Pons (tissue), 1 donor: Measurements from ENCODE around the gene DNAJC5.
"Not testable (repeated sequence)": the region's sequence is repeated elsewhere in the genome, so short reads cannot be mapped to it uniquely, and the experiment has no call there.

Experiments used
- DNase-seq: peaks from one replicate; pipeline ENCODE4 v3.0.0-alpha.2; 2016; ENCODE audit warnings: low spot score

DNAJC5 gene, protein sequence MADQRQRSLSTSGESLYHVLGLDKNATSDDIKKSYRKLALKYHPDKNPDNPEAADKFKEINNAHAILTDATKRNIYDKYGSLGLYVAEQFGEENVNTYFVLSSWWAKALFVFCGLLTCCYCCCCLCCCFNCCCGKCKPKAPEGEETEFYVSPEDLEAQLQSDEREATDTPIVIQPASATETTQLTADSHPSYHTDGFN

DNA sequence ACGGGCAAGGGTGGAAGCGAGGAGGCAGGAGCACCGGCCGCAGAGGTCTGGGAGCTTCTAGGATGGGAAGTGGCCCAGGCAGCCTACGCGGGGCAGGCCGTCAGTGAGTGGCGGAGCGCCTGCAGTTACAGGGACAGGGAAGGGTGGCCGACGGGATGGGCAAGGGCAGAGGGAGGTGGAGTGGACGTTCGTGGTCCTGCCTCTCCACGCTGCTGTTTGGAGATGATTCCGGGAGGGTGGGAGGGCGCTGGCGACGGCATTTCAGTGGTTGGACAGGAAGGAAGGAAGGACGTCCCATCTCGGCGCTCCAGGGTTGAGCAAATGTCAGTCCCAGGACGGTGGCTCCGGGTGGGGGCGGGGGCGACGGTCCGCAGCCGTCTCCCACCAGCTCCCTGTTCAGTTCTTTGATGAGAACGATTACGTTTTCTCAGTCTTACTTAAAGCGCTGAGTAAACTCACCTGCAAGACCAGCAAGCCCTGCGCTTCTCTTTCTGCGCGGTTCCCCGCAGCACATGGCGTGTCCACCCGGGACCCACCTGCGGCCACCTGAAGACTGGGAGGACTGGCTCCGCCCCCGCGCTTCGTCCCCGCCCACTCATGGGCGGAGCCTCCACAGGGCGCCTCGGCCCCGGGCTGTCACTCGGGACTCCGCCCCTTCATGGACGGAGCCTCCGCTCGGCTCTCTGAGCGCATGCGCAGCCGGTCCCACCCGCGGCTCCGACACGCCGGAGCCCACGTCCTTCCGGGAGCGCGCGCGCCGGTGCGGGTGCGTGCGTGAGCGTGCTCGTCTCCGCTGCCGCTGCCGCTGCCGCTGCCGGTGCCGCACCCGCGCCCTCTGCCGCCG, at the start of gene DNAJC5:
Gene DNAJC5 (plus strand): TSS at position 769 of the 844 bp plus-strand sequence. CDS start 33,220 bp downstream, outside the sequence.
- DNase-seq, result peak; percentile 96

GRCh38 chr20:63846128-63846771, 48.7 kb upstream of the DNAJC5 start:
- DNase-seq, result no peak

DNA sequence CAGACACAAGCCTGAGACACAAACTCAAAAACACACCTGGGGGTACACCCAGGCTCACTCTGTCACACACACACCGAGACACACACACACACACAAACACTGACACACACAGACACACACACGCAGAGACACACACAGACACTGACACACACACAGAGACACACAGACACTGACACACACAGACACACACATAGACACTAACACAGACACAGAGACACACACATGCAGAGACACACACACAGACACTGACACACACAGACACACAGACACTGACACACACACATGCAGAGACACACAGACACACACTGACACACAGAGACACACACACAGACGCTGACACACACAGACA, 48.1 kb upstream of the DNAJC5 start:
- DNase-seq, result no peak

- DNase-seq, result no peak
Observed at GRCh38 chr20:63847237-63848002, 47.5 kb upstream of the DNAJC5 start.

- DNase-seq, result no peak
Observed at GRCh38 chr20:63848003-63848911, 46.7 kb upstream of the DNAJC5 start.

DNA sequence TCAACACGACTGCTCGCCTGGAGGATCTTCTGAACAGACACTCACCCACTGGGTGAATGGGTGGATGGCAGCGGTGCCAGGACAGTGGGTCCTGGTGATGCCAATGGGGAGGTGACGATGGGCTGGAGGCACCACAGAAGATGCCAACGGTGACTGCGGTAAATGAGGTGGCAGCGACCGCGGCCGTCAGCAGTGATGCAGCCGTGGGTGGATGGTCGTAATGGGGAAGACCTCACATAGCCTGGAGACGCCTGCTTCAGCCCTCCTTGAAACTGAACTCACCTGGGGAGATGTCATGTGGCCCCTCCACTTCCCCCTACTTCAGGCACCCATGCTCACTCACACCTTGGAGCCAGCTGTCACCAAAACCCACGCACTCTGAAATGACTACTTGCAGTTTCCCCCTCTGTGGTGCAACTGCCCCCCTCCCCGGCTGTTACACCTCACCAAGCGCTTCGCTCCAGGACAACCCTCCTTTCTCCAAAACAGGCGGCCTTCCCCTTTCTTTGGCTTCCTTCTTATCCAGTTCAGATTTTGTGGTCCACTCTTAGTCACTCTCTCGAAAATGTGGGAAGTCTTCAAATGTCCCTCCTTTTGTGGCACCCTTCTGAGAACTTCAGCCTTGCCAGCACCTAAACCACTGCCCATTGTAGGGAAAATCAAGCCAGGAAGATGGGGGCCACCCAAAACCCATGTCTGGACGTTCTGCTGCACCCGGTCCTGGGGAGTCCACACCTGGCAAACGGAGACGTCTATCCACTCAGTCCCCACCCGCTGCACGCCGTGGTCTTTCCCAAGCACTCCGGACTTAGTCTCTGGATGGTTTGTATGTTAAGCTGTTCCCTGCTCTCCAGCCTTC, 44.0 kb upstream of the DNAJC5 start:
- no peak for DNase-seq

DNA sequence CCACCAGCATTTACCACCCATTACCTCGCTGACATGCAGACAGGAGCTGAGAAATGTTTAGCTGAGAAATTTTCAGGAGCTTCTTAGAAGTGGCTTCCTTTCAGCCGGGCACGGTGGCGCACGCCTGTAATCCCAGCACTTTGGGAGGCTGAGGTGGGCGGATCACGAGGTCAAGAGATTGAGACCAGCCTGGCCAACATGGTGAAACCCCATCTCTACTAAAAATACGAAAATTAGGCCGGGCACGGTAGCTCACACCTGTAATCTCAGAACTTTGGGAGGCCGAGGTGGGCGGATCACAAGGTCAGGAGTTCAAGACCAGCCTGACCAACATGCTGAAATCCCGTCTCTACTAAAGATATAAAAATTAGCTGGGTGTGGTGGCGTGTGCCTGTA, 43.4 kb upstream of the DNAJC5 start:
- DNase-seq, result not testable (repeated sequence)

DNA sequence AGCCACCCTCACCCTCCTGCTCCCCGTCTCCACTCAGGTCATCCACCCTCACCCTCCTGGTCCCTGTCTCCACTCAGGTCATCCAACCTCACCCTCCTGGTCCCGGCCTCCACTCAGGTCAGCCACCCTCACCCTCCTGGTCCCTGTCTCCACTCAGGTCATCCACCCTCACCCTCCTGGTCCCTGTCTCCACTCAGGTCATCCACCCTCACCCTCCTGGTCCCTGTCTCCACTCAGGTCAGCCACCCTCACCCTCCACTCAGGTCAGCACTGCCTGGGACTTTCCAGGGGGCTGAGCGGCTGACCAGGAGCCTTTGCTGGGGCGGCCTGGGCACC, 41.2 kb upstream of the DNAJC5 start:
- DNase-seq, result not testable (repeated sequence)

DNA sequence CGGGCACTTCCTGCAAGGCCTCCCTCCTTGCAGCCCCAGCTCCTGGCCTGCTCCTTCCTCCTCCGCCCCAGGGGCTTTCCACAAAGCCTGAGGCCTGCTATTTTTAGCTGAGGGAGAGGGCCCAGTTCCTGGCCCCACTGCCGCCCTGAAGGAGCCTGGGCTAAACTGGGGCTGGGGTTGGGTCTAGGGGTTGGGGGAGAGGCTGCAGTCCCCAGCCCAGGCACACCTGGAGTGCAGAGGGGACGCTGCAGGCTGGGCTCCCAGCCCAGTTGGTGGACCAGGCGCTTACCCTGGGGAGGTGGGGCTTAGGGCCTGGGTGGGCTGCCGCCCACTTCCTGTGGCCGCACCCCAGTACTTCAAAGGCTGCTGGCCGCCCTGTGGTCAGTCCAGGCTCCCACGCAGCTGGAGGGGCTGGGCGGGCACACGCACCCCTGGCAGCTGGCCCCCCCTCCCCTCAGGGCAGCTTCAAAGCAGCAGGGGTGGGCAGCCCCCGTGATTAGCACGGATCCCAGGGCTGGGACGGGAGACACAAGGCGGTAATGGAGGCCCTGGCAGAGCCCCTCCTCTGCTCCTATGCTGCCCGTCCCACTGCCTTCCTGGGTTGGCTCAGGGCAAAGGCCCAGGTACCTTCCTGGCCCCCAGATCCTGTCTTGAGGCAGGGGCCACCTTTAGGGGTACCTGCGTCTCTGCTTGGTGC, 40.7 kb upstream of the DNAJC5 start:
- DNase-seq, result peak; percentile 32

DNA sequence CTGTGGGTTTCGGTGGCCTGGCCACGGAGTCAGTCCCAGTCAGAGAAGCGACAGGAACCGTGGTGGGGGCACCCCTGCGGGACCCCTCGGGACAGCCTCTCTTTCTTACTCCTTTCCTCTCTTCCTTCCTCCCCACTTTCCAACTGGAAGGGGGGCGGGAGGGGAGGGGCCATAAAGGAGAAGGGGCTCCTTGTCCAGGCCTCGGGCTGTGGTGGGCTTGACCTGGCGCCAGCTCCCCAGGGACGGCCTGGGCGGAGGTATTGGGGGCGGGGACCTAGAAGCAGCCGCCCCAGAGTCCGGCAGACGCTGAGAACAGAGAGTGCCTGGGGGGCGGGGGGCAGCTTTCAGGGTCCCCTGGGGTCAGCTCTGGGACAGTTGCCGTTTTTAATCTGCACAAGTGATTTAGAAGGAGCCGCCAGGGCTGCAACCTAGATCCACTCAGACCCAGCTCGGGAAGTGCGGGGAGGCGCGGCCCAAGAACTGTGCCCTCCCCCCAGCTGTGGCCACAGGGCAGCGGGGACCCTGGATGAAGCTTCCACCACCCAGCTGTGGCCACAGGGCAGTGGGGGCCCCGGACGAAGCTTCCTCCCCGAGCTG, 40.1 kb upstream of the DNAJC5 start:
- DNase-seq, result no peak

GRCh38 chr20:63855363-63856097, 39.4 kb upstream of the DNAJC5 start:
- DNase-seq, result no peak

DNA sequence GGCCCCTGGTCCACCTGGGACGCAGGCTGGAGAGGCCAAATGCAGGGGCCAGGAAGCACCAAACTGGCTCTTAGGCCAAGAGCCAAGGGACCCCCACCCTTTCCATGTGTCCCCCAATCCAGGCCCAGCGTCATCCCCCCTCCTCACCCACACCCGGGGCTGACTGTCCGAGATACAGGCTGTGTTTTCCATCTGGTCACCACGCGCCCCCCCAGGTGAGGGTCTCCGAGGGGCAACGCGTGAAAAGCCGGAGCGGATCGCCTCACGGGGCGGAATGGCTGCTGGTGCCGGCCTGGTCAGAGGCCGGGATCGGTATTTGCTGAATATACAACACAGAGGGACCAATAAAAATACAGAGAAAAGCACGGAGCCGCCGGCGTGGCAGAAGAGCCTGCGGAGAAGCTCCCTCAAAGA, 38.8 kb upstream of the DNAJC5 start:
- DNase-seq, result no peak

- no peak for DNase-seq
Observed at GRCh38 chr20:63857764-63858392, 37.0 kb upstream of the DNAJC5 start.

GRCh38 chr20:63858393-63859165, 36.3 kb upstream of the DNAJC5 start:
- no peak for DNase-seq

DNA sequence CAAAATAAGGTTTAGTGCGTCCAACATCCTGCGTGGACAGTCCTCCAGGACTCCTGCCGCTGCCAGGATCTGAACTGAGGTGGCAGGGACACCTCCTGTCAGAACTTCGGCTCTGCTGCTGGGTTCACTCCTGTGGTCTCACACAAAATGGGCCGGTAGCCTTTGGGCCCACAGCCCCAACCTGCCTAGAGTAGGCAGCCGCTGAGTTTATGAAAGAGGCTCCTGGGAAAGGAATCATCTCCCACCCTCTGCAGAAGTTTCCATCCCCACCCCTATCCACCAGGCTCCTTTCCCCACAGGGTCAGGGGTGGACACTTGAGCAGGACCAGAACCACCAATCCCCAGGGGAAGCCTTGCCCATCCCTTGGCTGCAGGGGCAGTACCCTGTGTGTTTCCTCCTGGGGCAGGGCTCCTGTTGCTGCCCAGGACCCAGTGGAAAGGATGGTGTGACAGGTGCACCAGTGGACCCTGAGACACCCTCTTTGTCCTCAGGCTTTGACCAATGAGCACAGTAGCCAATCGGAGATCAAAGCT, 35.7 kb upstream of the DNAJC5 start:
- DNase-seq, result no peak

DNA sequence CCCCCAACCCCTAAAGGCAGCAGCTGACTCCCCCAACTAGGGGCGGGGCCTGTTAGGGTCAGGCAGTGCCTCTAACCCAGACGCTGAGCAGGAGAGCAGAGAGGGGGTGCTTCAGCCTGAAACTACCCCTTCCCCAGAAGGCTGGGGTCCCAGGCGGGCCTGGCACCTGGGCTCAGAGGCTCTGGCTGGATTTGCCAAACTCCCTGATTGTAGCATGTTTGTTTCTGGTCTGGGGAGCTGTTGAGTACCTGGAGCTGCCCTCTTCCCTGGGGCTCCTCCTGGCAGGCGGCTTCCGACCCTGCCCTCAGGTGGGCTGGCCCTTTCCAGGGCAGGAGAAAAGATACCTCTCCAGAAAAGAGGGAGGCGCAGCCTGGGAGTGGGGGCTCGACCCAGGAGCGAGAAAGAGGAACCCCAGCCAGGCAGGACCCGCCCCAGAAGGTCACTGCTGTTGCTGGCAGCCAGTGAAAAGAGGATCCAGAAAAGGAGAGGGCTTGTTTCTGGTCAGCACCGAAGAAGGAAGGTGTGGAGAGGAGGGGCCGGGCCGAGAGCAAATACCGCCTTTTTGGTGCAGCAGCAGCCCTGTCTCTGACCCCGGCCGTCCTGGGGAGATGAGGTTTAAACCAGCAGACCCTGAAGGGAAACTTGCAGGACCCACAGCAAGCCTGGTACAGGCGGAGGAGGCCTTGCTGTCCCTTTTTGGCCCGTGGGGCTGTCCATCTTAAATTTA, 34.4 kb upstream of the DNAJC5 start:
- DNase-seq, result peak; percentile 30
